Measurements from ENCODE around the gene TSPEAR.

- 0 out of 2 replicates have a peak, but pooled peaks have one; percentile 8 for TF ChIP-seq CTCF (IDR thresholded peaks at IDR 0.05)
- no peak for TF ChIP-seq ZFX (IDR thresholded peaks at IDR 0.05; ENCODE audit: borderline replicate concordance)
Measured at GRCh38 chr21:44461464-44462001, 249.8 kb downstream of the TSPEAR start.

Data from 22Rv1 (cell line).